CD8-positive, alpha-beta memory T cell (primary cell): ENCODE measurements around the gene FH. TPM values are rescaled to one million over a fixed set of nuclear protein-coding genes. Genes with fewer than 3 reads are reported as not detected.

Experiments
- CTCF ChIA-PET: fragments of 350-600 bp; sonication (Branson Sonifier 250); formaldehyde crosslinking; loops from one replicate; lab custom pipeline; 2021; ENCODE audit warnings: antibody characterized with exemption; lab: Charles Lee
- POLR2A ChIA-PET: fragments of 350-600 bp; sonication (Branson Sonifier 250); formaldehyde crosslinking; loops from one replicate; lab custom pipeline; 2021; ENCODE audit warnings: antibody characterized with exemption; lab: Charles Lee
- DNase-seq, 5 donors: peaks; one replicate each; pipeline versions ENCODE4 v3.0.0 to v3.0.0-alpha.2; 2020 to 2022; ENCODE audit warnings: mixed read lengths in 1 of 5
- H3K27ac ChIP-seq: one replicate; pipeline ENCODE4 v1.7.0; 2013; ENCODE audit warnings: low read depth, mild to moderate bottlenecking, low read length, moderate library complexity
- H3K27me3 ChIP-seq: 2 replicates; pipeline ENCODE4 v1.7.0; 2013; ENCODE audit warnings: low read length, mild to moderate bottlenecking; ENCODE audit not compliant: insufficient read depth, poor library complexity, severe bottlenecking
- H3K36me3 ChIP-seq: 2 replicates; pipeline ENCODE4 v1.7.0; 2013; ENCODE audit warnings: mild to moderate bottlenecking, low read length, moderate library complexity; ENCODE audit not compliant: insufficient read depth
- H3K4me1 ChIP-seq: 2 replicates; pipeline ENCODE4 v1.7.0; 2013; ENCODE audit warnings: mild to moderate bottlenecking, low read length, moderate library complexity; ENCODE audit not compliant: insufficient read depth
- H3K4me3 ChIP-seq: 2 replicates; pipeline ENCODE4 v1.7.0; 2013; ENCODE audit warnings: mild to moderate bottlenecking, low read length
- H3K9me3 ChIP-seq: 2 replicates; pipeline ENCODE4 v1.7.0; 2013; ENCODE audit warnings: mild to moderate bottlenecking, low read length
- H3K27ac Mint-ChIP-seq, 8 donors: one replicate each; pipeline ENCODE4 v1.8.0; 2020 to 2021; ENCODE audit warnings: mixed read lengths in 8 of 8, mild to moderate bottlenecking in 6 of 8, inconsistent platforms in 3 of 8, moderate library complexity in 3 of 8
- H3K27me3 Mint-ChIP-seq, 2 donors: one replicate each; pipeline ENCODE4 v1.8.0; 2020 to 2021; ENCODE audit warnings: mixed read lengths in 2 of 2, mild to moderate bottlenecking in 1 of 2, moderate library complexity in 1 of 2
- H3K36me3 Mint-ChIP-seq, 3 donors: one replicate each; pipeline ENCODE4 v1.8.0; 2020 to 2021; ENCODE audit warnings: mixed read lengths in 3 of 3, inconsistent platforms in 1 of 3, mild to moderate bottlenecking in 1 of 3
- H3K4me1 Mint-ChIP-seq, 3 donors: one replicate each; pipeline ENCODE4 v1.8.0; 2020 to 2021; ENCODE audit warnings: mixed read lengths in 3 of 3, inconsistent platforms in 1 of 3, mild to moderate bottlenecking in 1 of 3
- H3K4me3 Mint-ChIP-seq, 7 donors: one replicate each; pipeline ENCODE4 v1.8.0; 2020 to 2021; ENCODE audit warnings: mixed read lengths in 7 of 7, mild to moderate bottlenecking in 6 of 7, moderate library complexity in 4 of 7, inconsistent platforms in 2 of 7
- H3K9me3 Mint-ChIP-seq, 5 donors: one replicate each; pipeline ENCODE4 v1.8.0; 2020 to 2022; ENCODE audit warnings: mixed read lengths in 5 of 5, mild to moderate bottlenecking in 3 of 5, moderate library complexity in 2 of 5, inconsistent platforms in 1 of 5
- polyA plus RNA-seq: library from polyadenylated mRNA; unstranded; fragments of 300-500 nt; fragmentation: Illumina TruSeq; gene quantifications from one replicate; pipeline ENCODE4 v1.2.3, GENCODE V29; 2021
- total RNA-seq, 2 experiments: library from RNA; stranded (reverse); gene quantifications; one replicate each; pipeline ENCODE4 v1.2.3, GENCODE V29; 2021

FH gene
- total and polyA plus RNA-seq, 3 experiments from 2014 or later = 27.2 to 101 (median 99.8) TPM

DNA sequence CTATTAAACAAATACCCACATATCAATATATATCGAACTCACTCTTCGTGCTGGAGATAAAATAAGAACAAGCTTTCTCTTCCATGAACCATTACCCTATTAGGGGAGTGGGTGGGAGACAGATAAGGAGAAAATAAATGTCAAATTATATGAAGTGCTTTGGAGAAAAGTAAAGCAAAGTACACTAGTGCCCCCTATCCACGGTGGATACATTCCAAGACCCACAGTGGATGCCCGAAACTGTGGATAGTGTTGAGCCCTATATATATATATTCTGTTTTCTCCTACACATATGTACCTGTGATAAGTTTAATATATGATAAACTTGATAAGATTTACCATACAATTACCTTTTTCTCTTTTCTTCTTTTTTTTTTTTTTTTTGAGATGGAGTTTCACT lies 54.6 kb downstream of the FH start:
- Mint-ChIP-seq H3K4me1 (no peaks in the 10 kb centered on the region), H3K9me3 (peaks cover 0 to 4% (median 0%) of the 10 kb centered on the region in 5 donors), H3K27ac (no peak overlapping the region), H3K36me3 (no peaks in the 10 kb centered on the region), H3K27me3 (peaks cover 7 to 12% of the 10 kb centered on the region in 2 donors), H3K4me3 (no peak overlapping the region)
- no peak overlapping the region for H3K27ac ChIP-seq
- ChIA-PET CTCF (no interaction called here), POLR2A (no interaction called here)
- no peaks in the 10 kb centered on the region for H3K9me3 ChIP-seq
- H3K4me3 ChIP-seq = no peak overlapping the region
- H3K27me3 ChIP-seq = no peaks in the 10 kb centered on the region
- no peaks in the 10 kb centered on the region for H3K4me1 ChIP-seq
- no peak for DNase-seq
- no peaks in the 10 kb centered on the region for H3K36me3 ChIP-seq

DNA sequence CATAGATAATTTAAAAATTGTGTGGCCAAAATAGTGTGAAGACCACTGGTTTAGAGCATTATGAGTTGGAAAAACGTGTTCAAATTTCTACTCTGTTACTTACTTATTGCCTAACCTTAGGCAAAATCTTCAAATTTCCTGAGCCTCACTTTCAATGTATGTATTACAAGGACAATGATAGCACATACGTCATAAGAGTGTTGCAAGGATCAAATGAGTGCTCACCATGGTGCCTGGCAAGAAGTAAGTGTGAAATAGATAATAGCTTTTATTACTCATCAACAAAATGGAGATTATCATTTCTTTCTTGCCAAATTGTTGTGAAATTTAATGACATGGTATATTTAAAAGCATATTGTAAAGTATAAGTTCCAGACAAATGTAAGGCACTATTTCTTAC lies 57.2 kb downstream of the FH start:
- Mint-ChIP-seq H3K4me1 (no peaks in the 10 kb centered on the region), H3K36me3 (no peaks in the 10 kb centered on the region), H3K9me3 (peaks cover 0 to 4% (median 0%) of the 10 kb centered on the region in 5 donors), H3K4me3 (no peak overlapping the region), H3K27ac (no peak overlapping the region), H3K27me3 (peaks cover 7 to 11% of the 10 kb centered on the region in 2 donors)
- no peak for DNase-seq
- no peaks in the 10 kb centered on the region for H3K36me3 ChIP-seq
- CTCF ChIA-PET = no interaction called here
- no peaks in the 10 kb centered on the region for H3K9me3 ChIP-seq
- POLR2A ChIA-PET = no interaction called here
- H3K4me3 ChIP-seq = no peak overlapping the region
- H3K27ac ChIP-seq = no peak overlapping the region
- no peaks in the 10 kb centered on the region for H3K4me1 ChIP-seq
- H3K27me3 ChIP-seq = no peaks in the 10 kb centered on the region

DNA sequence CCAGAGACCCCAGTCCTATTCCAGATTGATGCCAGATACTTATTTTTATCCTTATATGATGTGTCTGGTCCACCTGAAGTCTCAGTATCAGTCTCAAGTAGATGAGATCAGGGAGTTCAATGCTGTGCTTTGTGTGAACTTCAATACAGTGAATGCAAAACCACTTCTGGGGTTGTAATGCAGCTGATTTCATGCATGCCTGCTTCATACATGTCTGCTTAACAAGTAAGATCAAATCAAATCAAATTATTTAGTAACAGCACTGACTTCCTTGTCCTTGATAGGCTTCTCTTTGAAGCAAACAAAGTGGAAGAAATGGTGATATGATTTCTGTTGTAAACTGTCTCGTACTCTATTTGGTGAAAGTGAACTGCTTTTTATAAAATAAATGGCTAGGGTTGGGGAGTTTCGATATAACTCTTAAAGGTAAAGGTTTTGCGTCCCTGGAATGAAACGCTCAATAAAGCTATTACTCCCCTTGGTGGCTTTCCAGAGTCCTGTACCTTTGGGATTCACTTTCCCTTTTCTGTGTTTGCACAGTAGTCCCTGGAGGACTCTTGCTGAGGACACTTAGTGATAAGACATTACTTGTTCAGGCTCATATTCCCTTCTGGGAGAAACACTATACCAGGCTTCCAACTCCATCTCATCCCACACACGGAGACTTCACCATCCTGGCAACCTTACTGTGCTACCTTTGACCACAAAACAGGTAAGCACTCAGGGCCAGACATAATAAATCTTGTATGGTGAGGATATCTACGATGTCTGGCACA lies 59.3 kb downstream of the FH start:
- H3K27ac Mint-ChIP-seq = no peak overlapping the region
- CTCF ChIA-PET = no interaction called here
- Histone ChIP-seq H3K27me3 (no peaks in the 10 kb centered on the region), H3K4me3 (no peak overlapping the region), H3K4me1 (no peaks in the 10 kb centered on the region), H3K36me3 (no peaks in the 10 kb centered on the region), H3K27ac (no peak overlapping the region), H3K9me3 (no peaks in the 10 kb centered on the region)
- no peaks in the 10 kb centered on the region for H3K36me3 Mint-ChIP-seq
- no peak overlapping the region for H3K4me3 Mint-ChIP-seq
- peaks cover 7 to 11% of the 10 kb centered on the region in 2 donors for H3K27me3 Mint-ChIP-seq
- POLR2A ChIA-PET = no interaction called here
- no peaks in the 10 kb centered on the region for H3K4me1 Mint-ChIP-seq
- DNase-seq = no peak
- no peaks in the 10 kb centered on the region for H3K9me3 Mint-ChIP-seq

DNA sequence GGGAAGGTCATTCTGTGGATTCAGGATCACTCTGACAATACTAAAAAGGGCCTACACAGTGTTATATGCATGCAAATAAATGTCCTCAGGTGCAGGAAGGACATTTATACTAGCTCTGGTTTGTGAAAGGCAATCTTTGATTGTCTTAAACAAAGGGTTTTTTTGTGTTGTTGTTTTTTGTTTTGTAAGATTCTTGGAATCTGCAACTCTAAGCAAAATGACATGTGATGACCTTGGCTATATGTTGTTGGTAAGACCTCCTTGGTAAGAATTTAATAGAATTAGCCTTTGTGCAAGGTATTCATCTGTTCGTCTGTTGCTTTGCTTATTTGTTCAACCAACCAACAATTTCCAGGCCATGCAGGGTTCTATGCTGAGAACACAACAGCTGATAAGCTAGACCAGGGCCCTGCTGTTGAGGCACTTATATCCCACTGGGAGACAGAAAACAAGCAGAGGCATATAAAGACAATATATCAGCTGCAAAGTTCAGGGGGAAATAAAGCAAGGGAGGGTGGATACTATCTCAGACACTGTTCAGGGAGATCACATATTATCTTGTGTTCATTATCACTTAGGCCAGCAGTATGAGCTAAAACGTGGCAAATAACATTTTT lies 60.3 kb downstream of the FH start:
- Histone ChIP-seq H3K9me3 (no peaks in the 10 kb centered on the region), H3K27me3 (no peaks in the 10 kb centered on the region), H3K36me3 (no peaks in the 10 kb centered on the region), H3K27ac (no peak overlapping the region), H3K4me1 (no peaks in the 10 kb centered on the region), H3K4me3 (no peak overlapping the region)
- ChIA-PET POLR2A (no interaction called here), CTCF (no interaction called here)
- H3K27ac Mint-ChIP-seq = no peak overlapping the region
- no peaks in the 10 kb centered on the region for H3K36me3 Mint-ChIP-seq
- no peak for DNase-seq
- H3K27me3 Mint-ChIP-seq = peaks cover 7 to 8% of the 10 kb centered on the region in 2 donors
- peaks cover 0 to 3% (median 0%) of the 10 kb centered on the region in 5 donors for H3K9me3 Mint-ChIP-seq
- H3K4me3 Mint-ChIP-seq = no peak overlapping the region
- no peaks in the 10 kb centered on the region for H3K4me1 Mint-ChIP-seq

DNA sequence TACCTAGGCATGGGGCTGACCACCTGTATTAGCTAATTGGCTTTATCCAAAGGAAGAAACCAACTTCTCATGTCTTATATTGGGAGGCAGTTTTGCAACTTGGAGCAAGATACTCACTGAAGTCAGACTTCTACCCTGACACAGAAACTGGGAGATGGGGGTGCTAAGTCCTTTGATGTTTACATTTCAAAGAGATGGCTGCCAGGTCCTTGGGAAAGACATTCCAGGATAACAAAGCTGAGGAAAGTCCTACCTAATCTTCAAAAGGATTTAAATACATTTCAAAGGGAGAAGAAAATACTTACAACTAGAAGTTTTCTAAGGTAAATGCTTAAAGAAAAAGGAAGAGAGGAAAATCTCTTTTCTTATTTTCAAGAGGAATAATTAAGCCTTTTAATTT lies 62.1 kb downstream of the FH start:
- Mint-ChIP-seq H3K27ac (no peak overlapping the region), H3K4me3 (no peak overlapping the region), H3K4me1 (no peaks in the 10 kb centered on the region), H3K36me3 (no peaks in the 10 kb centered on the region), H3K27me3 (peaks cover 7 to 11% of the 10 kb centered on the region in 2 donors), H3K9me3 (peaks cover 0 to 3% (median 0%) of the 10 kb centered on the region in 5 donors)
- Histone ChIP-seq H3K36me3 (no peaks in the 10 kb centered on the region), H3K27me3 (no peaks in the 10 kb centered on the region), H3K4me1 (no peaks in the 10 kb centered on the region), H3K4me3 (no peak overlapping the region), H3K27ac (no peak overlapping the region), H3K9me3 (no peaks in the 10 kb centered on the region)
- CTCF ChIA-PET = no interaction called here
- DNase-seq = no peak
- POLR2A ChIA-PET = no interaction called here

DNA sequence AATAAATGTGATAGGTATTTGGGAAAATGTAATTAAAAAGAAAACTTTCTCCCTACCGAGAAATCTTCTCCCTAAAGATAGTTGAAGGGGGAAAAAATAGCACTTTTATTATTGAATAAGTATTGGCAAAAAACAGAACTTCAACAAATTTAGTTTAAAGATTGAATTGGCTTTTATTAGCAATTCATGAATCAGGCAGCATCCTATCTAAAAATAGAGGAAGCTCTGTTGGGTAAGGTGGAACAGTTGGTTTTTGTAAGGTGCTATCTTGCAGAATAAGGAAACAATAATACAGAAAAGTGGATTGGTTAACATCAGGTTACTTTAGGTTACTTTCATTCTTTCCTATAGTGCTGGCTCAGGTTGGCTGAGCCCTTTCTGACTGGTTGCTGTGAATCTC lies 62.8 kb downstream of the FH start:
- Mint-ChIP-seq H3K4me3 (no peak overlapping the region), H3K36me3 (no peaks in the 10 kb centered on the region), H3K4me1 (no peaks in the 10 kb centered on the region), H3K27ac (no peak overlapping the region), H3K9me3 (peaks cover 0 to 3% (median 0%) of the 10 kb centered on the region in 5 donors), H3K27me3 (peaks cover 7 to 11% of the 10 kb centered on the region in 2 donors)
- CTCF ChIA-PET = no interaction called here
- H3K36me3 ChIP-seq = no peaks in the 10 kb centered on the region
- H3K27ac ChIP-seq = no peak overlapping the region
- H3K4me1 ChIP-seq = no peaks in the 10 kb centered on the region
- POLR2A ChIA-PET = no interaction called here
- H3K27me3 ChIP-seq = no peaks in the 10 kb centered on the region
- H3K4me3 ChIP-seq = no peak overlapping the region
- no peaks in the 10 kb centered on the region for H3K9me3 ChIP-seq
- DNase-seq = no peak

DNA sequence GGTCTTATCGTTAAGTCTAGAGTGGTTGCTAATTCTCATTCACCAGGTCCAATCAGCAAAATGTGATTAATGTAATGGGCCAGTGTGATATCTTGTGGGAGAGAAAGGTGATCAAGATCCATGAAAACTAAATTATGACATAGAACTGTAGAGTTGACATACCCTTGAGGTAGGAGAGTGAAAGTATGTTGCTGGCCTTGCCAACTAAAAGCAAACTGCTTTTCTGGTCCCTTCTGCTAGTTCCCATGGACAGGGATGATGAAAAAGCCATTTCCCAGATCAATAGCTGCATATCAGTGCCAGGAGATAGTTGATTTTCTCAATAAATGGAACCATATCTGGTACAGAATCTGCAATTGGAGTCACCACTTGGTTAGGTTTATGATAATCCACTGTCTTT lies 65.8 kb downstream of the FH start:
- H3K9me3 ChIP-seq = no peaks in the 10 kb centered on the region
- no peak overlapping the region for H3K4me3 Mint-ChIP-seq
- no peaks in the 10 kb centered on the region for H3K4me1 ChIP-seq
- H3K27ac ChIP-seq = no peak overlapping the region
- peaks cover 0 to 3% of the 10 kb centered on the region in 2 donors for H3K27me3 Mint-ChIP-seq
- DNase-seq = no peak
- H3K27ac Mint-ChIP-seq = no peak overlapping the region
- H3K36me3 Mint-ChIP-seq = no peaks in the 10 kb centered on the region
- no peaks in the 10 kb centered on the region for H3K27me3 ChIP-seq
- H3K36me3 ChIP-seq = no peaks in the 10 kb centered on the region
- H3K9me3 Mint-ChIP-seq = peaks cover 0 to 3% (median 0%) of the 10 kb centered on the region in 5 donors
- POLR2A ChIA-PET = no interaction called here
- CTCF ChIA-PET = no interaction called here
- H3K4me1 Mint-ChIP-seq = no peaks in the 10 kb centered on the region
- H3K4me3 ChIP-seq = no peak overlapping the region

DNA sequence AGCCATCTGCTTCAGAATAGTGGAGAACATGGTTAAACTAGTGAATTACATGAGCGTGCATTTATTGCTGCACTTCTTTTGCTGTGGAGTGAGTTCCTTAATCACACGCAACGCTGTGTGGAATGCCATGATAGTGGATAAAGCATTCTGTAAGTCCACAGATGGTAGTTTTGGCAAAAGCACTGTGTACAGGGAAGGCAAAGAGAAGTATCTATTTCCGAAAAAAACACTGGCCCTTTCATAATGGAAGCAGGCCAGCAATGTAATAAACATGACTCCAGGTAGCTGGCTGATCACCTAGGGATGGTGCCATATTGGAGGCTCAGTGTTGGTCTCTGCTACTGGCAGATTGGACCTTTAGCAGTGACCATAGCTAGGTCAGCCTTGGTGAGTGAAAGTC lies 67.6 kb downstream of the FH start:
- Histone ChIP-seq H3K27me3 (no peaks in the 10 kb centered on the region), H3K4me3 (no peak overlapping the region), H3K27ac (no peak overlapping the region), H3K36me3 (no peaks in the 10 kb centered on the region), H3K9me3 (no peaks in the 10 kb centered on the region), H3K4me1 (no peaks in the 10 kb centered on the region)
- Mint-ChIP-seq H3K4me3 (no peak overlapping the region), H3K4me1 (no peaks in the 10 kb centered on the region), H3K27me3 (peaks cover 0 to 3% of the 10 kb centered on the region in 2 donors), H3K9me3 (peaks cover 0 to 3% (median 0%) of the 10 kb centered on the region in 5 donors), H3K36me3 (no peaks in the 10 kb centered on the region), H3K27ac (no peak overlapping the region)
- DNase-seq = no peak
- ChIA-PET POLR2A (no interaction called here), CTCF (no interaction called here)
